Measurements from ENCODE around the gene XAF1. TPM values are rescaled to one million over a fixed set of nuclear protein-coding genes. Genes with fewer than 3 reads are reported as not detected.
A peak's percentile ranks its signal among the peaks of the same experiment; 100 is the strongest.
"Not testable (repeated sequence)": the region's sequence is repeated elsewhere in the genome, so short reads cannot be mapped to it uniquely, and the experiment has no call there.

XAF1 gene
- polyA plus RNA-seq, 1 experiment: 6.3 TPM

GRCh38 chr17:6724009-6724408 is 31.8 kb upstream of the XAF1 start:
- no peak for DNase-seq (ENCODE audit: low read depth, low spot score)
- POLR2A ChIA-PET: no interaction called here
- H3K9me3 ChIP-seq (ENCODE audit: control insufficient read depth, insufficient read depth, low read length): no peaks in the 10 kb centered on the region
- TF ChIP-seq CTCF (IDR thresholded peaks at IDR 0.05; ENCODE audit: low read depth, low read length): no peak
- no peak overlapping the region for H3K4me3 ChIP-seq (ENCODE audit: low read depth, low read length)
- H3K27ac ChIP-seq (ENCODE audit: low read depth, low read length): no peak overlapping the region
- H3K27me3 ChIP-seq (ENCODE audit: control insufficient read depth, insufficient read depth, low read length): peaks cover 2% of the 10 kb centered on the region
- CTCF ChIA-PET: no interaction called here

- TF ChIP-seq CTCF (IDR thresholded peaks at IDR 0.05; ENCODE audit: low read depth, low read length): no peak
- ChIA-PET POLR2A (no interaction called here), CTCF (no interaction called here)
- no peak for DNase-seq (ENCODE audit: low read depth, low spot score)
- Histone ChIP-seq H3K27ac (ENCODE audit: low read depth, low read length) (no peak overlapping the region), H3K4me3 (ENCODE audit: low read depth, low read length) (no peak overlapping the region), H3K9me3 (ENCODE audit: control insufficient read depth, insufficient read depth, low read length) (no peaks in the 10 kb centered on the region), H3K27me3 (ENCODE audit: control insufficient read depth, insufficient read depth, low read length) (peaks cover 4% of the 10 kb centered on the region)
These were observed 26.3 kb upstream of the XAF1 start for GRCh38 chr17:6729531-6729930.

GRCh38 chr17:6746665-6747064 is 9.2 kb upstream of the XAF1 start:
- CTCF ChIA-PET; H3K27me3 ChIP-seq (ENCODE audit: control insufficient read depth, insufficient read depth, low read length); H3K9me3 ChIP-seq (ENCODE audit: control insufficient read depth, insufficient read depth, low read length); DNase-seq (ENCODE audit: low read depth, low spot score); H3K27ac ChIP-seq (ENCODE audit: low read depth, low read length); H3K4me3 ChIP-seq (ENCODE audit: low read depth, low read length); POLR2A ChIA-PET: not testable (repeated sequence)

- DNase-seq (ENCODE audit: low read depth, low spot score): no peak
- ChIA-PET CTCF (interaction anchor here (2.0 kb wide), 1 partner anchor 95 kb away, joined by 6 read pairs; no protein-coding TSS in a partner anchor), POLR2A (no interaction called here)
- no peak for TF ChIP-seq CTCF (IDR thresholded peaks at IDR 0.05; ENCODE audit: low read depth, low read length)
- Histone ChIP-seq H3K27me3 (ENCODE audit: control insufficient read depth, insufficient read depth, low read length) (no peaks in the 10 kb centered on the region), H3K4me3 (ENCODE audit: low read depth, low read length) (no peak overlapping the region), H3K27ac (ENCODE audit: low read depth, low read length) (no peak overlapping the region), H3K9me3 (ENCODE audit: control insufficient read depth, insufficient read depth, low read length) (no peaks in the 10 kb centered on the region)
These were observed 7.2 kb upstream of the XAF1 start for GRCh38 chr17:6748617-6749016.

- ChIA-PET CTCF (interaction anchor here (0.6 to 2.0 kb wide), 5 partner anchors 38 to 272 kb away, joined by 3 to 6 read pairs (median 6); no protein-coding TSS in a partner anchor), POLR2A (no interaction called here)
- TF ChIP-seq CTCF (IDR thresholded peaks at IDR 0.05; ENCODE audit: low read depth, low read length): peak; percentile 17; the same call in 1 of the 2 replicates
- DNase-seq (ENCODE audit: low read depth, low spot score): no peak
- Histone ChIP-seq H3K27ac (ENCODE audit: low read depth, low read length) (no peak overlapping the region), H3K9me3 (ENCODE audit: control insufficient read depth, insufficient read depth, low read length) (no peaks in the 10 kb centered on the region), H3K4me3 (ENCODE audit: low read depth, low read length) (no peak overlapping the region), H3K27me3 (ENCODE audit: control insufficient read depth, insufficient read depth, low read length) (no peaks in the 10 kb centered on the region)
These were observed 6.3 kb upstream of the XAF1 start for GRCh38 chr17:6749519-6749918.
